ENCODE results near the gene KRT26.

The KRT26 gene

GRCh38 chr17:40738553-40738952, 33.4 kb downstream of the KRT26 start:
- Histone ChIP-seq H3K4me1 (no peaks in the 10 kb centered on the region), H4K20me1 (no peaks in the 10 kb centered on the region), H3K36me3 (no peaks in the 10 kb centered on the region), H3K27ac (no peak overlapping the region), H3K9ac (no peak overlapping the region), H3K4me2 (no peak overlapping the region), H3K27me3 (no peaks in the 10 kb centered on the region), H3K9me3 (peaks cover 18% of the 10 kb centered on the region), H3K4me3 (no peak overlapping the region)
- no peak for TF ChIP-seq Cebpa-rat (IDR thresholded peaks at IDR 0.05)

- Histone ChIP-seq H3K9me3 (no peaks in the 10 kb centered on the region), H3K4me3 (no peak overlapping the region), H3K4me2 (no peak overlapping the region), H3K4me1 (no peaks in the 10 kb centered on the region), H3K27me3 (no peaks in the 10 kb centered on the region), H3K27ac (no peak overlapping the region), H3K9ac (no peak overlapping the region), H4K20me1 (no peaks in the 10 kb centered on the region), H3K36me3 (no peaks in the 10 kb centered on the region)
- no peak for TF ChIP-seq Cebpa-rat (IDR thresholded peaks at IDR 0.05)
Observed at GRCh38 chr17:40735016-40735415, 37.0 kb downstream of the KRT26 start.

GRCh38 chr17:40734018-40734417, 38.0 kb downstream of the KRT26 start:
- Histone ChIP-seq H4K20me1 (no peaks in the 10 kb centered on the region), H3K4me1 (peaks cover 5% of the 10 kb centered on the region), H3K36me3 (no peaks in the 10 kb centered on the region), H3K4me2 (no peak overlapping the region), H3K9ac (no peak overlapping the region), H3K9me3 (no peaks in the 10 kb centered on the region), H3K4me3 (no peak overlapping the region), H3K27ac (no peak overlapping the region), H3K27me3 (no peaks in the 10 kb centered on the region)
- no peak for TF ChIP-seq Cebpa-rat (IDR thresholded peaks at IDR 0.05)

- H3K36me3 ChIP-seq, result no peaks in the 10 kb centered on the region
Observed at GRCh38 chr17:40730970-40731369, 41.0 kb downstream of the KRT26 start.

GRCh38 chr17:40727447-40728231, 44.4 kb downstream of the KRT26 start:
- Histone ChIP-seq H3K9ac (no peak overlapping the region), H3K9me3 (peaks cover 24% of the 10 kb centered on the region), H4K20me1 (no peaks in the 10 kb centered on the region), H3K4me1 (peaks cover 31% of the 10 kb centered on the region), H3K36me3 (no peaks in the 10 kb centered on the region), H3K27me3 (no peaks in the 10 kb centered on the region), H3K4me3 (peak overlapping the region; percentile 34; the same call in 1 of the 2 replicates), H3K4me2 (peak overlapping the region; percentile 64), H3K27ac (peak overlapping the region; percentile 79)
- TF ChIP-seq Cebpa-rat (IDR thresholded peaks at IDR 0.05), result peak; percentile 62

More at GRCh38 chr17:40730970-40731369, 41.0 kb downstream of the KRT26 start:
- Histone ChIP-seq H3K9me3 (peaks cover under 1% of the 10 kb centered on the region; the same call in 1 of the 2 replicates), H3K4me1 (peaks cover 31% of the 10 kb centered on the region), H3K9ac (no peak overlapping the region), H3K4me2 (no peak overlapping the region), H3K27me3 (no peaks in the 10 kb centered on the region), H4K20me1 (no peaks in the 10 kb centered on the region), H3K27ac (no peak overlapping the region), H3K4me3 (no peak overlapping the region)
- TF ChIP-seq Cebpa-rat (IDR thresholded peaks at IDR 0.05), result no peak

GRCh38 chr17:40726919-40727318, 45.1 kb downstream of the KRT26 start:
- no peak overlapping the region for H3K4me3 ChIP-seq
- no peaks in the 10 kb centered on the region for H4K20me1 ChIP-seq
- no peak for TF ChIP-seq Cebpa-rat (IDR thresholded peaks at IDR 0.05)
- peaks cover 31% of the 10 kb centered on the region for H3K4me1 ChIP-seq
- no peak overlapping the region for H3K9ac ChIP-seq
- peaks cover 24% of the 10 kb centered on the region for H3K9me3 ChIP-seq
- H3K4me2 ChIP-seq, result peak overlapping the region; percentile 64
- H3K27ac ChIP-seq, result peak overlapping the region; percentile 79
- no peaks in the 10 kb centered on the region for H3K36me3 ChIP-seq
- H3K27me3 ChIP-seq, result no peaks in the 10 kb centered on the region

- Histone ChIP-seq H3K4me3 (no peak overlapping the region), H3K27ac (no peak overlapping the region), H3K9me3 (peaks cover 24% of the 10 kb centered on the region), H3K27me3 (no peaks in the 10 kb centered on the region), H3K9ac (no peak overlapping the region), H4K20me1 (no peaks in the 10 kb centered on the region), H3K4me2 (no peak overlapping the region), H3K36me3 (no peaks in the 10 kb centered on the region), H3K4me1 (peaks cover 31% of the 10 kb centered on the region)
- no peak for TF ChIP-seq Cebpa-rat (IDR thresholded peaks at IDR 0.05)
Observed at GRCh38 chr17:40724656-40725055, 47.3 kb downstream of the KRT26 start.

- Histone ChIP-seq H3K4me1 (peaks cover 8% of the 10 kb centered on the region), H3K27me3 (no peaks in the 10 kb centered on the region), H3K9ac (no peak overlapping the region), H3K36me3 (no peaks in the 10 kb centered on the region), H4K20me1 (no peaks in the 10 kb centered on the region), H3K4me3 (no peak overlapping the region), H3K27ac (no peak overlapping the region), H3K9me3 (peaks cover 24% of the 10 kb centered on the region), H3K4me2 (no peak overlapping the region)
- TF ChIP-seq Cebpa-rat (IDR thresholded peaks at IDR 0.05), result no peak
Observed at GRCh38 chr17:40722241-40722640, 49.8 kb downstream of the KRT26 start.

- no peak overlapping the region for H3K9ac ChIP-seq
- TF ChIP-seq Cebpa-rat (IDR thresholded peaks at IDR 0.05), result no peak
- no peaks in the 10 kb centered on the region for H3K36me3 ChIP-seq
- no peaks in the 10 kb centered on the region for H3K27me3 ChIP-seq
- H3K4me3 ChIP-seq, result no peak overlapping the region
- no peaks in the 10 kb centered on the region for H3K4me1 ChIP-seq
- H3K27ac ChIP-seq, result no peak overlapping the region
- peaks cover 23% of the 10 kb centered on the region for H3K9me3 ChIP-seq
- H3K4me2 ChIP-seq, result no peak overlapping the region
- H4K20me1 ChIP-seq, result no peaks in the 10 kb centered on the region
Observed at GRCh38 chr17:40720899-40721298, 51.1 kb downstream of the KRT26 start.

GRCh38 chr17:40718930-40719329, 53.1 kb downstream of the KRT26 start:
- Histone ChIP-seq H3K27ac (no peak overlapping the region), H3K4me2 (no peak overlapping the region), H3K9ac (no peak overlapping the region), H4K20me1 (no peaks in the 10 kb centered on the region), H3K27me3 (no peaks in the 10 kb centered on the region), H3K36me3 (no peaks in the 10 kb centered on the region), H3K9me3 (peaks cover 8% of the 10 kb centered on the region; the same call in 1 of the 2 replicates), H3K4me1 (no peaks in the 10 kb centered on the region), H3K4me3 (no peak overlapping the region)
- no peak for TF ChIP-seq Cebpa-rat (IDR thresholded peaks at IDR 0.05)
